Measurements from ENCODE around the gene TNFSF8. TPM values are rescaled to one million over a fixed set of nuclear protein-coding genes. Genes with fewer than 3 reads are reported as not detected.

The TNFSF8 gene
- total RNA-seq, 1 experiment from 2014 or later, result 0.15 TPM

DNA sequence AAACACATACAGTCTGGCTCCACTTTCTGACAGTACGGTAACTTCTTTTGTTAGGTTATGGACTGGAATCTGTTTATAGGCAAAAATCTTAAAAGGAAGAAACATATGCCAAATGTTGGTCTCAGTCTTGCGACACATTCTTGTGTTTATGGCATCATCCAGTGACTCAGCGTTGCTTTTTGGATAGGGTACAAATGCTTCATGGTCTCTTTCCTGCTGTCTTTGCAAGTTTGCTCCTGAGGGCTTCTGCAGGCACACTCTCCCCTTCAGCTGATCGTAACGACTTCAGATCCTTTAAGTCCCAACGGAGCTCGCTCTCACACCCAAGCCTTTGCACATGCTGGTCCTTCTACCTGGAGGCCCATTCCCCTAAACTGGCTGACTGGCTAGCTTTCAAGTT lies 23.6 kb upstream of the TNFSF8 start:
- no peak overlapping the region for H3K27ac ChIP-seq (ENCODE audit: low read length)
- POLR2A ChIA-PET, result no interaction called here
- BruUV-seq (replicated peaks), result no TSS peak
- no peaks in the 10 kb centered on the region for H3K4me1 ChIP-seq (ENCODE audit: control insufficient read depth, insufficient read depth, low read length)
- TF ChIP-seq, protein P1, sequence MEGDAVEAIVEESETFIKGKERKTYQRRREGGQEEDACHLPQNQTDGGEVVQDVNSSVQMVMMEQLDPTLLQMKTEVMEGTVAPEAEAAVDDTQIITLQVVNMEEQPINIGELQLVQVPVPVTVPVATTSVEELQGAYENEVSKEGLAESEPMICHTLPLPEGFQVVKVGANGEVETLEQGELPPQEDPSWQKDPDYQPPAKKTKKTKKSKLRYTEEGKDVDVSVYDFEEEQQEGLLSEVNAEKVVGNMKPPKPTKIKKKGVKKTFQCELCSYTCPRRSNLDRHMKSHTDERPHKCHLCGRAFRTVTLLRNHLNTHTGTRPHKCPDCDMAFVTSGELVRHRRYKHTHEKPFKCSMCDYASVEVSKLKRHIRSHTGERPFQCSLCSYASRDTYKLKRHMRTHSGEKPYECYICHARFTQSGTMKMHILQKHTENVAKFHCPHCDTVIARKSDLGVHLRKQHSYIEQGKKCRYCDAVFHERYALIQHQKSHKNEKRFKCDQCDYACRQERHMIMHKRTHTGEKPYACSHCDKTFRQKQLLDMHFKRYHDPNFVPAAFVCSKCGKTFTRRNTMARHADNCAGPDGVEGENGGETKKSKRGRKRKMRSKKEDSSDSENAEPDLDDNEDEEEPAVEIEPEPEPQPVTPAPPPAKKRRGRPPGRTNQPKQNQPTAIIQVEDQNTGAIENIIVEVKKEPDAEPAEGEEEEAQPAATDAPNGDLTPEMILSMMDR (IDR thresholded peaks at IDR 0.05), result no peak
- TF ChIP-seq, protein P2, sequence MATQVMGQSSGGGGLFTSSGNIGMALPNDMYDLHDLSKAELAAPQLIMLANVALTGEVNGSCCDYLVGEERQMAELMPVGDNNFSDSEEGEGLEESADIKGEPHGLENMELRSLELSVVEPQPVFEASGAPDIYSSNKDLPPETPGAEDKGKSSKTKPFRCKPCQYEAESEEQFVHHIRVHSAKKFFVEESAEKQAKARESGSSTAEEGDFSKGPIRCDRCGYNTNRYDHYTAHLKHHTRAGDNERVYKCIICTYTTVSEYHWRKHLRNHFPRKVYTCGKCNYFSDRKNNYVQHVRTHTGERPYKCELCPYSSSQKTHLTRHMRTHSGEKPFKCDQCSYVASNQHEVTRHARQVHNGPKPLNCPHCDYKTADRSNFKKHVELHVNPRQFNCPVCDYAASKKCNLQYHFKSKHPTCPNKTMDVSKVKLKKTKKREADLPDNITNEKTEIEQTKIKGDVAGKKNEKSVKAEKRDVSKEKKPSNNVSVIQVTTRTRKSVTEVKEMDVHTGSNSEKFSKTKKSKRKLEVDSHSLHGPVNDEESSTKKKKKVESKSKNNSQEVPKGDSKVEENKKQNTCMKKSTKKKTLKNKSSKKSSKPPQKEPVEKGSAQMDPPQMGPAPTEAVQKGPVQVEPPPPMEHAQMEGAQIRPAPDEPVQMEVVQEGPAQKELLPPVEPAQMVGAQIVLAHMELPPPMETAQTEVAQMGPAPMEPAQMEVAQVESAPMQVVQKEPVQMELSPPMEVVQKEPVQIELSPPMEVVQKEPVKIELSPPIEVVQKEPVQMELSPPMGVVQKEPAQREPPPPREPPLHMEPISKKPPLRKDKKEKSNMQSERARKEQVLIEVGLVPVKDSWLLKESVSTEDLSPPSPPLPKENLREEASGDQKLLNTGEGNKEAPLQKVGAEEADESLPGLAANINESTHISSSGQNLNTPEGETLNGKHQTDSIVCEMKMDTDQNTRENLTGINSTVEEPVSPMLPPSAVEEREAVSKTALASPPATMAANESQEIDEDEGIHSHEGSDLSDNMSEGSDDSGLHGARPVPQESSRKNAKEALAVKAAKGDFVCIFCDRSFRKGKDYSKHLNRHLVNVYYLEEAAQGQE (IDR thresholded peaks at IDR 0.05; ENCODE audit: insufficient read depth in 1 of 2, low read depth in 2 of 2, low read length in 1 of 2), result no peak
- TF ChIP-seq POLR2AphosphoS5 (IDR thresholded peaks at IDR 0.05; ENCODE audit: low read depth, low read length) (no peak), TCF7L2 (IDR thresholded peaks at IDR 0.05; ENCODE audit: low read depth, low read length) (no peak), SIN3A (IDR thresholded peaks at IDR 0.05; ENCODE audit: borderline replicate concordance, insufficient read depth, low read depth, low read length) (no peak)
- no peaks in the 10 kb centered on the region for H3K9me3 ChIP-seq (ENCODE audit: control insufficient read depth, insufficient read depth, low read depth, low read length)
- in situ Hi-C loops (cut with HindIII; ENCODE audit: low pct_unique_long_range_greater_than_20kb, low sequenced_read_pairs) (no loop called here), intact Hi-C loops (cut with micrococcal nuclease; ENCODE audit: unreplicated experiment) (no loop called here)
- CTCF ChIA-PET, result no interaction called here
- ATAC-seq, result no peak
- H3K36me3 ChIP-seq (ENCODE audit: control insufficient read depth, insufficient read depth, low read length), result no peaks in the 10 kb centered on the region
- H3K4me3 ChIP-seq (ENCODE audit: low read depth in 2 of 2, low read length in 2 of 2), result no peak overlapping the region
- DNase-seq (ENCODE audit: low read depth, low spot score), result no peak
- no peaks in the 10 kb centered on the region for H3K27me3 ChIP-seq (ENCODE audit: control insufficient read depth, insufficient read depth, low read length)

DNA sequence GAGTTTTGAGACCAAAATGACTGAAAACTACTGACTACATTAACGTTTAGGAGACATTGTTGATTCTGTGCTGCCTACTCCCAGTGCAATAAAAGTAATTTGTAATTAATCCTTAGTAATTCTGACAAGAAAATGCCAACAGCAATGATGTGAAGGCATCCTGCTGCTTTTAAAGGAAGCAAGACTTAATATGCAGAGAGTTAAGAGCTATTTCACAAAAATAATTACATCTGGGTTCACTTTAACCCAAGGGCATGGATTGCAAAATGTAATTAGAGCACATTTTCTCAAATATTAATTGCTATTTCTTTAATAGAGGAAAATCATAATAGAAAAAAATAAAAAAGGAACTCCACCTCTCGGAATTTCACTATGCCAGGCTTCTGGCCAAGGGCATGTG lies 22.7 kb upstream of the TNFSF8 start:
- POLR2A ChIA-PET, result no interaction called here
- intact Hi-C loops (cut with micrococcal nuclease; ENCODE audit: unreplicated experiment), result no loop called here
- ATAC-seq, result no peak
- TF ChIP-seq, protein P1 (IDR thresholded peaks at IDR 0.05), result no peak
- no peak for TF ChIP-seq POLR2AphosphoS5 (IDR thresholded peaks at IDR 0.05; ENCODE audit: low read depth, low read length)
- TF ChIP-seq TCF7L2 (IDR thresholded peaks at IDR 0.05; ENCODE audit: low read depth, low read length), result no peak
- TF ChIP-seq SIN3A (IDR thresholded peaks at IDR 0.05; ENCODE audit: borderline replicate concordance, insufficient read depth, low read depth, low read length), result no peak
- TF ChIP-seq, protein P2 (IDR thresholded peaks at IDR 0.05; ENCODE audit: insufficient read depth in 1 of 2, low read depth in 2 of 2, low read length in 1 of 2), result no peak
- no peak overlapping the region for H3K4me3 ChIP-seq (ENCODE audit: low read depth in 2 of 2, low read length in 2 of 2)
- no TSS peak for BruUV-seq (replicated peaks)
- H3K9me3 ChIP-seq (ENCODE audit: control insufficient read depth, insufficient read depth, low read depth, low read length), result no peaks in the 10 kb centered on the region
- CTCF ChIA-PET, result no interaction called here
- no peaks in the 10 kb centered on the region for H3K36me3 ChIP-seq (ENCODE audit: control insufficient read depth, insufficient read depth, low read length)
- no peaks in the 10 kb centered on the region for H3K4me1 ChIP-seq (ENCODE audit: control insufficient read depth, insufficient read depth, low read length)
- no peak for DNase-seq (ENCODE audit: low read depth, low spot score)
- H3K27me3 ChIP-seq (ENCODE audit: control insufficient read depth, insufficient read depth, low read length), result no peaks in the 10 kb centered on the region
- in situ Hi-C loops (cut with HindIII; ENCODE audit: low pct_unique_long_range_greater_than_20kb, low sequenced_read_pairs), result no loop called here
- no peak overlapping the region for H3K27ac ChIP-seq (ENCODE audit: low read length)

Data from Panc1 (cell line).